Measurements from ENCODE around the gene WWC2. TPM values are rescaled to one million over a fixed set of nuclear protein-coding genes. Genes with fewer than 3 reads are reported as not detected.

The WWC2 gene
- total RNA-seq, 1 donor from 2014 or later, result 28.6 TPM

- no peak for DNase-seq
Measured at GRCh38 chr4:183356173-183356830, 257.2 kb downstream of the WWC2 start.

GRCh38 chr4:183356931-183357675, 258.0 kb downstream of the WWC2 start:
- no peak for DNase-seq

DNA sequence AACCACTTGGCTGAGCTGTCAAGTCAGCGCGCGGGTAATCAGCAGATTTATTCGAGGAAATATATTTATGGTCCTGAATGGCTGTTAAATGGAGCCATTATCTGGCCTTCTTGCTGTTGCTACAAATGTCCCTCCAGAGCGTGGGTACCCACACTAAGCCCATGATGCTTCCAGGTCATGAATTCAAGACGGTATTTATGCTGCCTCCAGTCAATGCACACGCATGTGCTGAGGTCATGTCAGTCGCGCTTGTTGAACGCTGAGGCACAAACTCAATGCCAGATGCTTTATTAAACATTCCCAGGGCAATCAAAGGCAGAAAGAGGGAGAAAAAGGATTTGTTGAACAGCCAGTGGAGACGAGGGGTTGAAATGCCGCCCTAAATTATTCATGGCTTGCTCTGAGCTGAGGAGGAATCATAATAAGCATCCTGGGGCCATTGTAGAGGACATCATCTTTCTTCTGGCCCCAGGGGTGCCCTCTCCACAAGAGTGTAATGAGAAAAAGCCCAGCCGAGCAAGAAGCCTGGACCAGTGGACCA, 259.2 kb downstream of the WWC2 start:
- no peak for DNase-seq

- no peak for DNase-seq
Measured at GRCh38 chr4:183360161-183360919, 261.3 kb downstream of the WWC2 start.

- no peak for DNase-seq
Measured at GRCh38 chr4:183362036-183362435, 263.0 kb downstream of the WWC2 start.

- DNase-seq, result no peak
Measured at GRCh38 chr4:183362916-183363542, 264.0 kb downstream of the WWC2 start.

- no peak for DNase-seq
Measured at GRCh38 chr4:183364025-183364424, 265.0 kb downstream of the WWC2 start.

- DNase-seq, result no peak
Measured at GRCh38 chr4:183366206-183366835, 267.3 kb downstream of the WWC2 start.

- DNase-seq, result no peak
Measured at GRCh38 chr4:183369073-183369472, 270.0 kb downstream of the WWC2 start.

Other genes with a start within 250 kb of the WWC2 start
- gene DCTD, start 181.9 kb upstream of the WWC2 start, total RNA-seq, result 52.6 TPM
- gene CLDN22, start 221.0 kb downstream of the WWC2 start, total RNA-seq, result 0.31 TPM
- not detected for gene CLDN24, start 223.2 kb downstream of the WWC2 start, total RNA-seq

Data from tongue (tissue), 2 donors.